SK-N-SH (cell line): ENCODE data around the gene AEBP2. TPM values are rescaled to one million over a fixed set of nuclear protein-coding genes. Genes with fewer than 3 reads are reported as not detected.

Source experiments
- CTCF ChIA-PET: fragments of 300-600, 350-600 bp; formaldehyde crosslinking; extraction: SDS; loops from one replicate; lab custom pipeline; 2021; lab: Yijun Ruan, JAX
- POLR2A ChIA-PET: fragments of 350-600 bp; sonication (Branson Sonifier 250); formaldehyde crosslinking; extraction: SDS; loops from one replicate; lab custom pipeline; 2020; ENCODE audit warnings: antibody characterized with exemption, inconsistent platforms; lab: Yijun Ruan, JAX
- DNase-seq: peaks from one replicate; pipeline ENCODE4 v3.0.0; 2012
- H2AFZ ChIP-seq: fragments of 200-600 bp; sonication (generic); 2 replicates; pipeline ENCODE4 v1.8.1; 2016; ENCODE audit warnings: antibody characterized with exemption, mild to moderate bottlenecking, low read depth
- H3F3A ChIP-seq: fragments of 200-600 bp; sonication (generic); replicated peaks from 2 replicates; pipeline ENCODE3; 2016; ENCODE audit warnings: antibody characterized with exemption, mild to moderate bottlenecking; ENCODE audit not compliant: insufficient read depth
- H3K27ac ChIP-seq, 2 experiments: fragments of 200-500 bp in 1 of 2; fragments of 200-600 bp in 1 of 2; sonication (Bioruptor generic) in 1 of 2; sonication (generic), shearing (Covaris generic) in 1 of 2; 2 replicates each; pipeline versions ENCODE4 v1.5.1 to v1.6.1; 2014 to 2016; ENCODE audit warnings: low read depth in 2 of 2, inconsistent platforms in 1 of 2, low read length in 1 of 2, mild to moderate bottlenecking in 1 of 2, mixed read lengths in 1 of 2
- H3K27me3 ChIP-seq: fragments of 200-600 bp; sonication (generic), shearing (Covaris generic); 2 replicates; pipeline ENCODE4 v1.6.1; 2016; ENCODE audit warnings: mixed run types; ENCODE audit not compliant: insufficient read depth
- H3K36me3 ChIP-seq, 2 experiments: fragments of 200-500 bp in 1 of 2; fragments of 200-600 bp in 1 of 2; sonication (Bioruptor generic) in 1 of 2; sonication (generic) in 1 of 2; replicated peaks in 1 of 2; 2 replicates each; pipeline versions ENCODE3 to v1.5.1; 2014 to 2016; ENCODE audit warnings: low read length in 1 of 2, mild to moderate bottlenecking in 1 of 2; ENCODE audit not compliant: insufficient read depth in 2 of 2, control insufficient read depth in 1 of 2
- H3K4me1 ChIP-seq, 2 experiments: fragments of 200-500 bp in 1 of 2; fragments of 200-600 bp in 1 of 2; sonication (Bioruptor generic) in 1 of 2; sonication (generic), shearing (Covaris generic) in 1 of 2; 2 replicates each; pipeline versions ENCODE4 v1.5.1 to v1.6.1; 2014 to 2016; ENCODE audit warnings: low read depth in 1 of 2, low read length in 1 of 2, mixed run types in 1 of 2; ENCODE audit not compliant: insufficient read depth in 2 of 2, control insufficient read depth in 1 of 2
- H3K4me2 ChIP-seq: fragments of 200-600 bp; sonication (generic), shearing (Covaris generic); 2 replicates; pipeline ENCODE4 v1.6.1; 2017; ENCODE audit warnings: mixed run types
- H3K4me3 ChIP-seq, 2 experiments: fragments of 200-500 bp in 1 of 2; fragments of 200-600 bp in 1 of 2; sonication (Bioruptor generic) in 1 of 2; sonication (generic), shearing (Covaris generic) in 1 of 2; 2 replicates each; pipeline versions ENCODE4 v1.5.1 to v1.8.1; 2014 to 2016; ENCODE audit warnings: low read depth in 2 of 2, inconsistent platforms in 1 of 2, low read length in 1 of 2, mild to moderate bottlenecking in 1 of 2, mixed read lengths in 1 of 2, moderate library complexity in 1 of 2
- H3K79me2 ChIP-seq: fragments of 200-600 bp; sonication (generic); 2 replicates; pipeline ENCODE4 v1.8.1; 2017; ENCODE audit warnings: mild to moderate bottlenecking; ENCODE audit not compliant: insufficient read depth
- H3K9ac ChIP-seq: fragments of 200-600 bp; sonication (generic); 2 replicates; pipeline ENCODE4 v1.6.1; 2017; ENCODE audit warnings: mixed run types
- H3K9me2 ChIP-seq: fragments of 200-600 bp; sonication (generic); 2 replicates; pipeline ENCODE4 v1.6.1; 2017; ENCODE audit warnings: mixed run types
- H3K9me3 ChIP-seq: fragments of 200-600 bp; sonication (generic); 2 replicates; pipeline ENCODE4 v1.6.1; 2017; ENCODE audit warnings: mixed run types, mild to moderate bottlenecking, moderate library complexity
- H4K20me1 ChIP-seq: fragments of 200-600 bp; sonication (generic); 2 replicates; pipeline ENCODE4 v1.6.1; 2017; ENCODE audit warnings: mild to moderate bottlenecking, mixed run types; ENCODE audit not compliant: insufficient read depth
- ELF1 ChIP-seq: IDR thresholded peaks from 2 replicates; pipeline ENCODE4 v1.4.0; 2012
- EZH2phosphoT487 ChIP-seq: fragments of 200-600 bp; sonication (generic); IDR thresholded peaks from 2 replicates; pipeline ENCODE4 v1.6.1; 2017; ENCODE audit warnings: low read depth, mixed run types, mild to moderate bottlenecking, antibody characterized with exemption, moderate library complexity, borderline replicate concordance
- FOSL2 ChIP-seq: IDR thresholded peaks from 2 replicates; pipeline ENCODE4 v1.4.0; 2012; ENCODE audit warnings: low read depth, mild to moderate bottlenecking, moderate library complexity, borderline replicate concordance
- FOXJ3 ChIP-seq: sonication (generic); formaldehyde crosslinking; IDR thresholded peaks from 2 replicates; pipeline ENCODE4 v1.5.1; 2020; ENCODE audit warnings: mild to moderate bottlenecking, missing genetic modification reagents
- FOXM1 ChIP-seq: IDR thresholded peaks from 2 replicates; pipeline ENCODE4 v1.4.0; 2012; ENCODE audit warnings: low read depth, mild to moderate bottlenecking
- GATA2 ChIP-seq: sonication (generic); formaldehyde crosslinking; IDR thresholded peaks from 2 replicates; pipeline ENCODE4 v1.5.0; 2020; ENCODE audit warnings: mild to moderate bottlenecking, missing genetic modification reagents
- MEF2A ChIP-seq: IDR thresholded peaks from 2 replicates; pipeline ENCODE4 v1.4.0; 2012; ENCODE audit warnings: low read depth, borderline replicate concordance
- MXI1 ChIP-seq: IDR thresholded peaks from 2 replicates; pipeline ENCODE4 v1.6.1; 2012; ENCODE audit warnings: mild to moderate bottlenecking, low read depth, low read length, improper control_type of control experiment
- NFIC ChIP-seq: IDR thresholded peaks from 2 replicates; pipeline ENCODE4 v1.4.0; 2012; ENCODE audit warnings: borderline replicate concordance
- NRF1 ChIP-seq: IDR thresholded peaks from 2 replicates; pipeline ENCODE4 v1.6.1; 2012; ENCODE audit warnings: low read depth, mild to moderate bottlenecking, low read length
- POLR2AphosphoS5 ChIP-seq: IDR thresholded peaks from 2 replicates; pipeline ENCODE4 v1.6.1; 2012; ENCODE audit warnings: low read depth, low read length
- RAD21 ChIP-seq: IDR thresholded peaks from 2 replicates; pipeline ENCODE4 v1.6.1; 2012; ENCODE audit warnings: mild to moderate bottlenecking, low read length
- RCOR1 ChIP-seq: fragments of 150-350 bp; IDR thresholded peaks from 2 replicates; pipeline ENCODE4 v1.6.1; 2017; ENCODE audit warnings: antibody characterized with exemption, low read length
- RXRA ChIP-seq: IDR thresholded peaks from 2 replicates; pipeline ENCODE4 v1.4.0; 2012; ENCODE audit warnings: low read depth, mild to moderate bottlenecking, borderline replicate concordance
- TCF12 ChIP-seq: IDR thresholded peaks from 2 replicates; pipeline ENCODE4 v1.4.0; 2012
- TEAD4 ChIP-seq: IDR thresholded peaks from 2 replicates; pipeline ENCODE4 v1.4.0; 2012; ENCODE audit warnings: mild to moderate bottlenecking, borderline replicate concordance; ENCODE audit not compliant: insufficient read depth
- WGBS: methylation state at CpG from one replicate; pipeline ENCODE4 v1.1.6; 2017; ENCODE audit warnings: low lambda C conversion rate; 5-methylcytosine and 5-hydroxymethylcytosine counted together
- polyA plus RNA-seq, 3 experiments: library from polyadenylated mRNA; depleted of rRNA; stranded (reverse); fragments of >200 nt; gene quantifications; 2 replicates each; pipeline ENCODE4 v1.2.3, GENCODE V29; 2012
- TF ChIP-seq, protein P1 (sequence below): fragments of 150-350 bp; IDR thresholded peaks from 2 replicates; pipeline ENCODE4 v1.6.1; 2016; ENCODE audit warnings: mild to moderate bottlenecking, low read depth, low read length
- TF ChIP-seq, protein P2 (sequence below): fragments of 200-600 bp; sonication (generic); IDR thresholded peaks from 2 replicates; pipeline ENCODE4 v1.6.1; 2017; ENCODE audit warnings: antibody characterized with exemption, mild to moderate bottlenecking, moderate library complexity
- TF ChIP-seq, protein P3 (sequence below): IDR thresholded peaks from 2 replicates; pipeline ENCODE4 v1.4.0; 2012; ENCODE audit warnings: low read depth, borderline replicate concordance
- TF ChIP-seq, protein P4 (sequence below): fragments of 150-350 bp; IDR thresholded peaks from 2 replicates; pipeline ENCODE4 v1.6.1; 2017; ENCODE audit warnings: antibody characterized with exemption, low read length, low read depth, borderline replicate concordance

Gene AEBP2
- polyA plus RNA-seq, 1 of the 3 experiments (the other 2 are of a cell fraction): 10.4 TPM

DNA sequence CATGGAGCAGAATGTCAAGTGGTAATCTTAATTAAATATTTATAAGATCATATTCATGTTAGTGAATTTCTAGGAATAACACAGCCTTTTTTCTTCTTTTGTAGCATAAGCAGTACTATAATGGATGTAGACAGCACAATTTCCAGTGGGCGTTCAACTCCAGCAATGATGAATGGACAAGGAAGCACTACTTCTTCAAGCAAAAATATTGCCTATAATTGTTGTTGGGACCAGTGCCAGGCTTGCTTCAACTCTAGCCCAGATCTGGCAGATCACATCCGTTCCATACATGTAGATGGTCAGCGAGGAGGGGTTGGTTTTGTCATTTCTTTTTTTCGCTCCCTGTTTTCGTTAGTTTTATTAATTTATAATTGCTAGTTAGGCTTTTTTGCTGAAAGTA lies 23.1 kb downstream of the AEBP2 start:
- Histone ChIP-seq H3K27me3 (no peaks in the 10 kb centered on the region), H3K9me2 (no peaks in the 10 kb centered on the region), H3K9me3 (no peaks in the 10 kb centered on the region), H3K4me2 (no peak overlapping the region; the same call in 1 of the 2 replicates), H3F3A (peaks cover 4% of the 10 kb centered on the region), H3K36me3 (peaks cover 7 to 44% of the 10 kb centered on the region in 2 experiments), H3K27ac (0 out of 4 replicates have a peak overlapping the region, but pooled peaks of 1 of the 2 experiments have one; percentile 17), H4K20me1 (peaks cover 65% of the 10 kb centered on the region), H3K4me3 (no peak overlapping the region), H3K4me1 (peaks cover 3 to 16% of the 10 kb centered on the region in 2 experiments), H3K9ac (no peak overlapping the region), H2AFZ (no peak overlapping the region), H3K79me2 (peaks cover 100% of the 10 kb centered on the region)
- 76% methylated on average over 5 of the region's 5 CpGs for WGBS
- CTCF ChIA-PET: no interaction called here
- peak; percentile 58 for DNase-seq
- POLR2A ChIA-PET: no interaction called here
- TF ChIP-seq NRF1 (no peak), FOXM1 (no peak), GATA2 (CRISPR knock-in tag) (no peak), FOSL2 (no peak), MEF2A (no peak), FOXJ3 (CRISPR knock-in tag) (no peak), EZH2phosphoT487 (no peak), TEAD4 (no peak), ELF1 (no peak), RCOR1 (no peak), MXI1 (no peak), RAD21 (no peak), NFIC (no peak), TCF12 (no peak), RXRA (no peak), POLR2AphosphoS5 (no peak)
- TF ChIP-seq, protein P1, sequence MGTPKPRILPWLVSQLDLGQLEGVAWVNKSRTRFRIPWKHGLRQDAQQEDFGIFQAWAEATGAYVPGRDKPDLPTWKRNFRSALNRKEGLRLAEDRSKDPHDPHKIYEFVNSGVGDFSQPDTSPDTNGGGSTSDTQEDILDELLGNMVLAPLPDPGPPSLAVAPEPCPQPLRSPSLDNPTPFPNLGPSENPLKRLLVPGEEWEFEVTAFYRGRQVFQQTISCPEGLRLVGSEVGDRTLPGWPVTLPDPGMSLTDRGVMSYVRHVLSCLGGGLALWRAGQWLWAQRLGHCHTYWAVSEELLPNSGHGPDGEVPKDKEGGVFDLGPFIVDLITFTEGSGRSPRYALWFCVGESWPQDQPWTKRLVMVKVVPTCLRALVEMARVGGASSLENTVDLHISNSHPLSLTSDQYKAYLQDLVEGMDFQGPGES: no peak
- TF ChIP-seq, protein P2, sequence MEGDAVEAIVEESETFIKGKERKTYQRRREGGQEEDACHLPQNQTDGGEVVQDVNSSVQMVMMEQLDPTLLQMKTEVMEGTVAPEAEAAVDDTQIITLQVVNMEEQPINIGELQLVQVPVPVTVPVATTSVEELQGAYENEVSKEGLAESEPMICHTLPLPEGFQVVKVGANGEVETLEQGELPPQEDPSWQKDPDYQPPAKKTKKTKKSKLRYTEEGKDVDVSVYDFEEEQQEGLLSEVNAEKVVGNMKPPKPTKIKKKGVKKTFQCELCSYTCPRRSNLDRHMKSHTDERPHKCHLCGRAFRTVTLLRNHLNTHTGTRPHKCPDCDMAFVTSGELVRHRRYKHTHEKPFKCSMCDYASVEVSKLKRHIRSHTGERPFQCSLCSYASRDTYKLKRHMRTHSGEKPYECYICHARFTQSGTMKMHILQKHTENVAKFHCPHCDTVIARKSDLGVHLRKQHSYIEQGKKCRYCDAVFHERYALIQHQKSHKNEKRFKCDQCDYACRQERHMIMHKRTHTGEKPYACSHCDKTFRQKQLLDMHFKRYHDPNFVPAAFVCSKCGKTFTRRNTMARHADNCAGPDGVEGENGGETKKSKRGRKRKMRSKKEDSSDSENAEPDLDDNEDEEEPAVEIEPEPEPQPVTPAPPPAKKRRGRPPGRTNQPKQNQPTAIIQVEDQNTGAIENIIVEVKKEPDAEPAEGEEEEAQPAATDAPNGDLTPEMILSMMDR: no peak
- TF ChIP-seq, protein P3, sequence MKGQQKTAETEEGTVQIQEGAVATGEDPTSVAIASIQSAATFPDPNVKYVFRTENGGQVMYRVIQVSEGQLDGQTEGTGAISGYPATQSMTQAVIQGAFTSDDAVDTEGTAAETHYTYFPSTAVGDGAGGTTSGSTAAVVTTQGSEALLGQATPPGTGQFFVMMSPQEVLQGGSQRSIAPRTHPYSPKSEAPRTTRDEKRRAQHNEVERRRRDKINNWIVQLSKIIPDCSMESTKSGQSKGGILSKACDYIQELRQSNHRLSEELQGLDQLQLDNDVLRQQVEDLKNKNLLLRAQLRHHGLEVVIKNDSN: no peak
- TF ChIP-seq, protein P4, sequence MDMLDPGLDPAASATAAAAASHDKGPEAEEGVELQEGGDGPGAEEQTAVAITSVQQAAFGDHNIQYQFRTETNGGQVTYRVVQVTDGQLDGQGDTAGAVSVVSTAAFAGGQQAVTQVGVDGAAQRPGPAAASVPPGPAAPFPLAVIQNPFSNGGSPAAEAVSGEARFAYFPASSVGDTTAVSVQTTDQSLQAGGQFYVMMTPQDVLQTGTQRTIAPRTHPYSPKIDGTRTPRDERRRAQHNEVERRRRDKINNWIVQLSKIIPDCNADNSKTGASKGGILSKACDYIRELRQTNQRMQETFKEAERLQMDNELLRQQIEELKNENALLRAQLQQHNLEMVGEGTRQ: no peak
